Measurements from ENCODE around the gene AFF2. TPM values are rescaled to one million over a fixed set of nuclear protein-coding genes. Genes with fewer than 3 reads are reported as not detected.

Gene AFF2
- total RNA-seq, 4 donors from 2014 or later, result 0.27 to 0.32 TPM; not detected in 2

DNA sequence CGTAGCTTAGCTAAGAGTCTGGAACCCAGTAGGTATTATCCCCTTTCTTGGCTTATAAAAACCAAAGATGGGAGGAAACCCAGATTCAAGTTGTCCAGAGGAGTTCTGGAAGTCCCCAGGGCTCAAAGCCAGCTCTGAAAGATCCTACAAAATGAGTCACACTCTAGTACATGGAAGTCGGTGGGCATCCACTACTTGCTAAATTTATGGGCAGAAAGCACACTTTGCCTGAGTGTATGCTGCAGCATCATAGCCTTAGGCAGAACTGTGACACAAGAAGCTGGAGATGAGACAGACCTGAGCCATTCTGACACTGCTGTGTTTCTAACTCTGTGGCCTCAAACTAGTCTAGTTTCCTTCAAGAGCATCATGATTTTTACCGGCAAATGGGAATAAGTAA, 429.3 kb downstream of the AFF2 start:
- H3K9me3 ChIP-seq, result no peaks in the 10 kb centered on the region
- no peak overlapping the region for H3K4me3 ChIP-seq
- no peaks in the 10 kb centered on the region for H3K27me3 ChIP-seq
- no peak overlapping the region for H3K27ac ChIP-seq
- H3K36me3 ChIP-seq, result no peaks in the 10 kb centered on the region
- intact Hi-C loops (cut with DNase I; ENCODE audit: low total_unique reads), result no loop called here
- 73% methylated on average over 3 of the region's 3 CpGs; no CpG with 5 or more reads in 1 of the 2 donors for WGBS, 2 donors (ENCODE audit: low coverage in 1 of 2)
- no peaks in the 10 kb centered on the region for H3K4me1 ChIP-seq
- DNase-seq, result no peak
- in situ Hi-C loops (cut with MboI; ENCODE audit: low pct_ligation_motif_present in 1 of 4, low pct_unique_long_range_greater_than_20kb in 1 of 4, low sequenced_read_pairs in 3 of 4), result no loop called here
- TF ChIP-seq CTCF (IDR thresholded peaks at IDR 0.05) (no peak), POLR2A (IDR thresholded peaks at IDR 0.05) (no peak), EP300 (IDR thresholded peaks at IDR 0.05; ENCODE audit: low read depth) (no peak), POLR2AphosphoS5 (IDR thresholded peaks at IDR 0.05) (no peak)

GRCh38 chrX:148930206-148930729, 429.9 kb downstream of the AFF2 start:
- no peaks in the 10 kb centered on the region for H3K4me1 ChIP-seq
- no peaks in the 10 kb centered on the region for H3K36me3 ChIP-seq
- TF ChIP-seq POLR2AphosphoS5 (IDR thresholded peaks at IDR 0.05) (no peak), POLR2A (IDR thresholded peaks at IDR 0.05) (no peak), CTCF (IDR thresholded peaks at IDR 0.05) (no peak), EP300 (IDR thresholded peaks at IDR 0.05; ENCODE audit: low read depth) (no peak)
- 70% methylated on average over 2 of the region's 2 CpGs; no CpG with 5 or more reads in 1 of the 2 donors for WGBS, 2 donors (ENCODE audit: low coverage in 1 of 2)
- in situ Hi-C loops (cut with MboI; ENCODE audit: low pct_ligation_motif_present in 1 of 4, low pct_unique_long_range_greater_than_20kb in 1 of 4, low sequenced_read_pairs in 3 of 4) (no loop called here), intact Hi-C loops (cut with DNase I; ENCODE audit: low total_unique reads) (no loop called here)
- no peak overlapping the region for H3K4me3 ChIP-seq
- no peaks in the 10 kb centered on the region for H3K9me3 ChIP-seq
- H3K27me3 ChIP-seq, result no peaks in the 10 kb centered on the region
- H3K27ac ChIP-seq, result no peak overlapping the region
- no peak for DNase-seq

- Histone ChIP-seq H3K4me3 (no peak overlapping the region), H3K9me3 (no peaks in the 10 kb centered on the region), H3K4me1 (no peaks in the 10 kb centered on the region), H3K27me3 (no peaks in the 10 kb centered on the region), H3K27ac (no peak overlapping the region), H3K36me3 (no peaks in the 10 kb centered on the region)
- in situ Hi-C loops (cut with MboI; ENCODE audit: low pct_ligation_motif_present in 1 of 4, low pct_unique_long_range_greater_than_20kb in 1 of 4, low sequenced_read_pairs in 3 of 4), result no loop called here
- intact Hi-C loops (cut with DNase I; ENCODE audit: low total_unique reads), result no loop called here
- no peak for DNase-seq
- TF ChIP-seq EP300 (IDR thresholded peaks at IDR 0.05; ENCODE audit: low read depth), result no peak
- no peak for TF ChIP-seq POLR2A (IDR thresholded peaks at IDR 0.05)
- 88% methylated on average over 4 of the region's 4 CpGs; no CpG with 5 or more reads in 1 of the 2 donors for WGBS, 2 donors (ENCODE audit: low coverage in 1 of 2)
Observed at GRCh38 chrX:148933881-148934280, 433.5 kb downstream of the AFF2 start.

- intact Hi-C loops (cut with DNase I; ENCODE audit: low total_unique reads) (no loop called here), in situ Hi-C loops (cut with MboI; ENCODE audit: low pct_ligation_motif_present in 1 of 4, low pct_unique_long_range_greater_than_20kb in 1 of 4, low sequenced_read_pairs in 3 of 4) (no loop called here)
- no peaks in the 10 kb centered on the region for H3K27me3 ChIP-seq
- H3K4me3 ChIP-seq, result no peak overlapping the region
- no peak for DNase-seq
- H3K9me3 ChIP-seq, result no peaks in the 10 kb centered on the region
- TF ChIP-seq CTCF (IDR thresholded peaks at IDR 0.05) (no peak), EP300 (IDR thresholded peaks at IDR 0.05; ENCODE audit: low read depth) (no peak), POLR2A (IDR thresholded peaks at IDR 0.05) (no peak), POLR2AphosphoS5 (IDR thresholded peaks at IDR 0.05) (no peak)
- H3K27ac ChIP-seq, result no peak overlapping the region
- no peaks in the 10 kb centered on the region for H3K4me1 ChIP-seq
- 42 to 65% methylated on average over 2 to 4 of the region's 4 CpGs for WGBS, 2 donors (ENCODE audit: low coverage in 1 of 2)
- H3K36me3 ChIP-seq, result no peaks in the 10 kb centered on the region
Observed at GRCh38 chrX:148938348-148938747, 437.9 kb downstream of the AFF2 start.
